OCI-LY3 (cell line): ENCODE results near the gene FAT1.

Source experiments
- H2AFZ ChIP-seq: fragments of 200-600, 300-600 bp; shearing (Covaris generic); 2 replicates; pipeline ENCODE4 v1.6.0; 2014; ENCODE audit warnings: antibody characterized with exemption, low read depth, low read length
- H3K27ac ChIP-seq: fragments of 200-600, 300-600 bp; sonication (generic); 2 replicates; pipeline ENCODE4 v1.5.1; 2014; ENCODE audit warnings: mild to moderate bottlenecking, low read length, moderate library complexity, mixed read lengths
- H3K27me3 ChIP-seq: fragments of 200-600, 300-600 bp; sonication (generic); 2 replicates; pipeline ENCODE4 v1.6.1; 2014; ENCODE audit warnings: low read depth, low read length, mixed read lengths
- H3K36me3 ChIP-seq: fragments of 200-600, 300-600 bp; sonication (generic); replicated peaks from 2 replicates; pipeline ENCODE3; 2014; ENCODE audit warnings: low read depth, low read length, mixed read lengths
- H3K4me1 ChIP-seq: fragments of 300-600, 200-600 bp; sonication (generic); 2 replicates; pipeline ENCODE4 v1.6.1; 2014; ENCODE audit warnings: low read length, mixed read lengths
- H3K4me2 ChIP-seq: fragments of 200-600, 300-600 bp; sonication (generic); 2 replicates; pipeline ENCODE4 v1.6.1; 2014; ENCODE audit warnings: low read length, mixed read lengths
- H3K4me3 ChIP-seq: fragments of 300-600, 200-600 bp; sonication (generic); 2 replicates; pipeline ENCODE4 v1.5.1; 2014; ENCODE audit warnings: antibody characterized with exemption, mild to moderate bottlenecking, low read length, moderate library complexity
- H3K79me2 ChIP-seq: fragments of 300-600, 200-600 bp; shearing (Covaris generic); 2 replicates; pipeline ENCODE4 v1.6.1; 2014; ENCODE audit warnings: mild to moderate bottlenecking, low read length, mixed read lengths
- H3K9ac ChIP-seq: fragments of 300-600, 200-600 bp; shearing (Covaris generic); 2 replicates; pipeline ENCODE4 v1.6.0; 2014; ENCODE audit warnings: mild to moderate bottlenecking, low read length, moderate library complexity
- H3K9me3 ChIP-seq: fragments of 200-600, 300-600 bp; shearing (Covaris generic); 2 replicates; pipeline ENCODE4 v1.6.1; 2014; ENCODE audit warnings: low read length, mixed read lengths; ENCODE audit not compliant: insufficient read depth
- H4K20me1 ChIP-seq: fragments of 200-600, 300-600 bp; sonication (generic); 2 replicates; pipeline ENCODE4 v1.6.1; 2016; ENCODE audit warnings: low read length, mixed read lengths; ENCODE audit not compliant: insufficient read depth
- EZH2phosphoT487 ChIP-seq: fragments of 200-600 bp; shearing (Covaris generic); IDR thresholded peaks from 2 replicates; pipeline ENCODE4 v1.6.1; 2018; ENCODE audit warnings: antibody characterized with exemption, mixed run types, low read depth
- TF ChIP-seq, protein P1 (sequence below): fragments of 200-600, 300-600 bp; sonication (generic); IDR thresholded peaks from 2 replicates; pipeline ENCODE4 v1.5.1; 2014; ENCODE audit warnings: antibody characterized with exemption, low read length, low read depth

The FAT1 gene

DNA sequence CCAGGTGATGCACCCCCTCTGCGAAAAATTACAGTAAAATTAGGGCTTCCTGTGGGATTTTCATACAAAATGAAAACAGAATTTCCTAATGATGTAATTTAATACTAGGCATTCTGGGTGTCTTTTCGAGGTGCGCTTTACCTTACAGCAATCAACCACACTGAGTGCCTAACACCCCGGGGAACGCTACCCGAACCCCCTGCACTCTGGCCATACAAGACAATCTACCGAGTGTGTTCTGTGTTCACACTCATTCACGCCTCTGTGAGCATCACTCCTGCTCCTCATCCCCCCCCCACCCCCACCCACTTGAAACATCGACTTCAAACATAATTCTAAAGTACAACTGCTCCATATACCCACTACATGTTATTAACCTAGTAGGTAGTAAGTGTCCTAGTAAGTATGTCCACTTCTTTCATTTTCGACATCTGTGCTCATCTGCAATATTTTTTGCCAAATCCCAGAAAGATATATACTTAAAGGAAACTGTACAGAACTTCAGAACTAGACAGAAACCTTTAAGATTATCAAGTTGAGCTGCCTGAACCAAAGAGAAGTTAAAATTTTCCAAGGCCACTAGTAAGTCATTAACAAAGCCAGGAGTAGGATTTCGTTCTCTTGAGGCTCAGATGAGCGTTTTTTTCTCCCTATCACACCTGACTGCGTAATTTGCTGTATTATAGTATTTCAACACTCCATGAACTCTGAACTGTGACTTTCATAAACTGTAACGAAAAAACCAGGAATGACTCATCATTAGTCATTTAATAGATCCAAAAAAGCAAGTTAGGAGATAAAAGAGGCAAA lies 80.0 kb downstream of the FAT1 start:
- no peaks in the 10 kb centered on the region for H3K9me3 ChIP-seq
- TF ChIP-seq, protein P1, sequence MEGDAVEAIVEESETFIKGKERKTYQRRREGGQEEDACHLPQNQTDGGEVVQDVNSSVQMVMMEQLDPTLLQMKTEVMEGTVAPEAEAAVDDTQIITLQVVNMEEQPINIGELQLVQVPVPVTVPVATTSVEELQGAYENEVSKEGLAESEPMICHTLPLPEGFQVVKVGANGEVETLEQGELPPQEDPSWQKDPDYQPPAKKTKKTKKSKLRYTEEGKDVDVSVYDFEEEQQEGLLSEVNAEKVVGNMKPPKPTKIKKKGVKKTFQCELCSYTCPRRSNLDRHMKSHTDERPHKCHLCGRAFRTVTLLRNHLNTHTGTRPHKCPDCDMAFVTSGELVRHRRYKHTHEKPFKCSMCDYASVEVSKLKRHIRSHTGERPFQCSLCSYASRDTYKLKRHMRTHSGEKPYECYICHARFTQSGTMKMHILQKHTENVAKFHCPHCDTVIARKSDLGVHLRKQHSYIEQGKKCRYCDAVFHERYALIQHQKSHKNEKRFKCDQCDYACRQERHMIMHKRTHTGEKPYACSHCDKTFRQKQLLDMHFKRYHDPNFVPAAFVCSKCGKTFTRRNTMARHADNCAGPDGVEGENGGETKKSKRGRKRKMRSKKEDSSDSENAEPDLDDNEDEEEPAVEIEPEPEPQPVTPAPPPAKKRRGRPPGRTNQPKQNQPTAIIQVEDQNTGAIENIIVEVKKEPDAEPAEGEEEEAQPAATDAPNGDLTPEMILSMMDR, result no peak
- no peak for TF ChIP-seq EZH2phosphoT487
- no peaks in the 10 kb centered on the region for H3K27me3 ChIP-seq
- H3K4me1 ChIP-seq, result no peaks in the 10 kb centered on the region
- H3K4me2 ChIP-seq, result no peak overlapping the region
- H3K79me2 ChIP-seq, result no peaks in the 10 kb centered on the region
- H2AFZ ChIP-seq, result no peak overlapping the region
- H3K27ac ChIP-seq, result no peak overlapping the region
- no peak overlapping the region for H3K4me3 ChIP-seq
- no peak overlapping the region for H3K9ac ChIP-seq
- H3K36me3 ChIP-seq, result no peaks in the 10 kb centered on the region
- no peaks in the 10 kb centered on the region for H4K20me1 ChIP-seq

- H3K27me3 ChIP-seq, result no peaks in the 10 kb centered on the region
- H3K9me3 ChIP-seq, result no peaks in the 10 kb centered on the region
- TF ChIP-seq, protein P1, result no peak
- no peak for TF ChIP-seq EZH2phosphoT487
- H3K4me1 ChIP-seq, result no peaks in the 10 kb centered on the region
- no peak overlapping the region for H3K27ac ChIP-seq
- H4K20me1 ChIP-seq, result no peaks in the 10 kb centered on the region
- no peaks in the 10 kb centered on the region for H3K36me3 ChIP-seq
- no peak overlapping the region for H3K9ac ChIP-seq
- no peak overlapping the region for H2AFZ ChIP-seq
- H3K4me2 ChIP-seq, result no peak overlapping the region
- no peaks in the 10 kb centered on the region for H3K79me2 ChIP-seq
- no peak overlapping the region for H3K4me3 ChIP-seq
These were observed 80.7 kb downstream of the FAT1 start for GRCh38 chr4:186642998-186643397.

GRCh38 chr4:186642530-186642929 lies 81.1 kb downstream of the FAT1 start:
- Histone ChIP-seq H3K4me2 (no peak overlapping the region), H3K79me2 (no peaks in the 10 kb centered on the region), H3K4me1 (no peaks in the 10 kb centered on the region), H3K9me3 (no peaks in the 10 kb centered on the region), H4K20me1 (no peaks in the 10 kb centered on the region), H3K27ac (no peak overlapping the region), H3K9ac (no peak overlapping the region), H3K4me3 (no peak overlapping the region), H3K36me3 (no peaks in the 10 kb centered on the region), H2AFZ (no peak overlapping the region), H3K27me3 (no peaks in the 10 kb centered on the region)
- TF ChIP-seq, protein P1, result no peak
- TF ChIP-seq EZH2phosphoT487, result no peak

DNA sequence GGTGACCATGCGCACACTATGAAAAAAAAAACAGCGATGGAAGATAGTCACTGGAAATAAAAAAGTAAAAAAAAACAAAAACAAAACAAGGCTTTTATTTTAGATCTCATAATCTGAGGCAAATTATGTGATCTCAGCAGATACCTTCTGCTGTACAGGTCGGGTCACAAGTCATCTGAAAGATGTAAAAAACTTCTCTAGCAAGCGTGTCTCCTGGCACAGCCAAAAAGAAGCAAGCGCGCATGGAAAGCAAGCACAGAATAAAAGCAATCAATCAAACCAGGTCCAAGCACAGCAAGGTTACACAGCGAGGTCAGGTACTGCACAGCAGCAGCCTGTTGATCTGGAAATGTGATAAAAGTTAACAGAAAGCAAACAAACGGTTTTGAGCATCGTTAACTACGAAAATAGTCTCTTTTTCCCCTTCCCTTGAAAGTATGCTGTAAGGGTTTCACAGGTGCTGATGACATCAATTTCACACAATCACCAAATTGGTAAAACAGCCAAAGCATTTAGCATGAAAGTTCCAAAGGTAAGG lies 89.0 kb downstream of the FAT1 start:
- Histone ChIP-seq H3K36me3 (no peaks in the 10 kb centered on the region), H3K4me2 (no peak overlapping the region), H3K4me1 (no peaks in the 10 kb centered on the region), H3K27me3 (no peaks in the 10 kb centered on the region), H3K79me2 (no peaks in the 10 kb centered on the region), H2AFZ (no peak overlapping the region), H3K9ac (no peak overlapping the region), H3K27ac (no peak overlapping the region), H3K9me3 (no peaks in the 10 kb centered on the region), H3K4me3 (no peak overlapping the region), H4K20me1 (no peaks in the 10 kb centered on the region)
- no peak for TF ChIP-seq EZH2phosphoT487
- TF ChIP-seq, protein P1, result no peak
